Liver (tissue), 3 donors: ENCODE results near the gene SLC12A7.

ENCODE experiments used
- CTCF ChIP-seq: fragments of 150-350 bp; IDR thresholded peaks from 2 replicates; pipeline ENCODE4 v1.5.1; 2017; ENCODE audit warnings: improper control_type of control experiment, low read depth, low read length; ENCODE audit not compliant: missing input control
- NR2F2 ChIP-seq: IDR thresholded peaks from 2 replicates; pipeline ENCODE4 v1.6.1; 2016; ENCODE audit warnings: antibody characterized with exemption
- ZBTB33 ChIP-seq: IDR thresholded peaks from 2 replicates; pipeline ENCODE4 v1.6.1; 2016; ENCODE audit warnings: antibody characterized with exemption
- donor health status: healthy.
- donor health status: healthy.

GRCh38 chr5:1062761-1063568 is 48.9 kb downstream of the SLC12A7 start:
- TF ChIP-seq CTCF (no peak), ZBTB33 (no peak), NR2F2 (no peak)
